ENCODE data around the gene TBC1D22A. TPM values are rescaled to one million over a fixed set of nuclear protein-coding genes. Genes with fewer than 3 reads are reported as not detected.
A peak's percentile ranks its signal among the peaks of the same experiment; 100 is the strongest.
"Not testable (repeated sequence)": the region's sequence is repeated elsewhere in the genome, so short reads cannot be mapped to it uniquely, and the experiment has no call there.

The TBC1D22A gene
- total RNA-seq, 1 donor from 2014 or later, result 6.8 TPM

DNA sequence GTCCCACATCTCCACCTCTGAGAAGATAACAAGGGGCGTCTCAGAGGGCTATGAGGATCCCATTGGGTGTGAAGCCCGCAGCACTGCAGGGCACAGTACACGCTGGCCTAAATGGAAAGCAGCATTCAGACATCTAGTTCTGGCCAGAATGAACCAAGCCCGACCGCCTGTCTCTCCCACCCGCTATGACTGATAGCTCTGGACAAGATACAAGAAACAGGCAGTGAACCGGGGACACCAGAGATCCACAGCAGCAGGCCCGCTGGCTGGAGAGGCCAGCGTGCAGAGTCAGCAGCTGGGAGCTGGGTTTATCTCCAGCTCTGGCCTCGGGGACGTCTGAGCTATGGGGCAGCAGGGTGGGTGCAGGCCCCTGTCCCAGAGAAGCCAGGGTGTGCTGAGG is 34.0 kb upstream of the TBC1D22A start:
- Histone ChIP-seq H3K4me3 (ENCODE audit: low read length in 3 of 3) (no peak overlapping the region), H3K36me3 (ENCODE audit: control insufficient read depth in 3 of 3, insufficient read depth in 3 of 3, low read length in 3 of 3) (peaks cover 0 to 4% (median 4%) of the 10 kb centered on the region in 3 donors), H3K4me1 (ENCODE audit: control insufficient read depth in 3 of 3, insufficient read depth in 3 of 3, low read length in 3 of 3) (peaks cover 18 to 43% (median 41%) of the 10 kb centered on the region in 3 donors), H3K9me3 (ENCODE audit: control insufficient read depth in 3 of 3, low read length in 3 of 3) (no peaks in the 10 kb centered on the region), H3K9ac (ENCODE audit: low read depth in 1 of 3, low read length in 3 of 3) (peak overlapping the region in 1 of 3 donors; percentile 25), H3K27ac (ENCODE audit: low read depth, low read length) (no peak overlapping the region), H3K27me3 (ENCODE audit: control insufficient read depth in 3 of 3, insufficient read depth in 3 of 3, low read length in 3 of 3) (no peaks in the 10 kb centered on the region)

DNA sequence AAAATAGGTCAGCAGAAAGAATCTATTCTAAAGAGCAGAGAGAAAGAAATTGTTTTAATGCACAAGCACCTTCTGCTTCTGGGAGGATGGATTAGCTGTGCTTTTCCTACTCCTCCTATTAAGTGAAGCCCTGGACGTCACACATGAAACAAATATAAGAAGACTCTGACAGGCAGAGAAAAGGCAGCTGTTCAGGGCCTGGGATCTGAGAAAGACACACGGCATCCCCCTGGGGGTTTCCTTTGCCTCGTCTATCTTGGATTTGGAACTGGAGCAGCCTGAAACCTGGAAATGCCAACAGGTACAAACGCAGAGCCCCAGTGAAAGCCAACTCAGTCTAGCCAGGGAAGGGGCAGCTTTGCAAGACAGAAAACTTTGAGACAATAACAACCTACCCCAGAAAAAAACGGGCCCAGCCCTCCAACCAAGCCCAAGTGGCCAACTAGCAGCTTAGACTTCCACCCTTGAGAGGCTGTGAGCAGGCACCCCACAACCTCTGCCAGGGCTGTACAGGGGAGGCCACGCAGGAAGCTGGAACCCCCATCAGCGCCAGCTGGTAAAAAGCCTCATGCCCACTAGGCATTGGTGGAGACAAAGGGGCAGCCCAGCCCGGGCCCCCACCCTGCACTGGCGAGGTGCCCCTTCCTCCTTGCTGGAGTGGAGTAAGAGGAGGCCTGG is 31.7 kb upstream of the TBC1D22A start:
- peak overlapping the region; percentile 69 for H3K27ac ChIP-seq (ENCODE audit: low read depth, low read length)
- no peaks in the 10 kb centered on the region for H3K27me3 ChIP-seq (ENCODE audit: control insufficient read depth in 3 of 3, insufficient read depth in 3 of 3, low read length in 3 of 3)
- peak overlapping the region in 1 of 3 donors; percentile 71 for H3K9ac ChIP-seq (ENCODE audit: low read depth in 1 of 3, low read length in 3 of 3)
- H3K9me3 ChIP-seq (ENCODE audit: control insufficient read depth in 3 of 3, low read length in 3 of 3), result no peaks in the 10 kb centered on the region
- no peak overlapping the region for H3K4me3 ChIP-seq (ENCODE audit: low read length in 3 of 3)
- H3K36me3 ChIP-seq (ENCODE audit: control insufficient read depth in 3 of 3, insufficient read depth in 3 of 3, low read length in 3 of 3), result peaks cover 0 to 6% (median 2%) of the 10 kb centered on the region in 3 donors
- peaks cover 33 to 60% (median 53%) of the 10 kb centered on the region in 3 donors for H3K4me1 ChIP-seq (ENCODE audit: control insufficient read depth in 3 of 3, insufficient read depth in 3 of 3, low read length in 3 of 3)

- peaks cover 0 to 6% (median 2%) of the 10 kb centered on the region in 3 donors for H3K36me3 ChIP-seq (ENCODE audit: control insufficient read depth in 3 of 3, insufficient read depth in 3 of 3, low read length in 3 of 3)
- H3K27ac ChIP-seq (ENCODE audit: low read depth, low read length), result peak overlapping the region; percentile 69
- no peaks in the 10 kb centered on the region for H3K9me3 ChIP-seq (ENCODE audit: control insufficient read depth in 3 of 3, low read length in 3 of 3)
- peak overlapping the region in 1 of 3 donors; percentile 35 for H3K4me3 ChIP-seq (ENCODE audit: low read length in 3 of 3)
- H3K4me1 ChIP-seq (ENCODE audit: control insufficient read depth in 3 of 3, insufficient read depth in 3 of 3, low read length in 3 of 3), result peaks cover 40 to 60% (median 56%) of the 10 kb centered on the region in 3 donors
- H3K27me3 ChIP-seq (ENCODE audit: control insufficient read depth in 3 of 3, insufficient read depth in 3 of 3, low read length in 3 of 3), result no peaks in the 10 kb centered on the region
- peak overlapping the region in 1 of 3 donors; percentile 71 for H3K9ac ChIP-seq (ENCODE audit: low read depth in 1 of 3, low read length in 3 of 3)
These were observed 31.0 kb upstream of the TBC1D22A start for GRCh38 chr22:46731246-46732040.

- H3K27ac ChIP-seq (ENCODE audit: low read depth, low read length), result peak overlapping the region; percentile 39
- peaks cover 46 to 66% (median 62%) of the 10 kb centered on the region in 3 donors for H3K4me1 ChIP-seq (ENCODE audit: control insufficient read depth in 3 of 3, insufficient read depth in 3 of 3, low read length in 3 of 3)
These were observed 30.4 kb upstream of the TBC1D22A start for GRCh38 chr22:46732041-46732379.

DNA sequence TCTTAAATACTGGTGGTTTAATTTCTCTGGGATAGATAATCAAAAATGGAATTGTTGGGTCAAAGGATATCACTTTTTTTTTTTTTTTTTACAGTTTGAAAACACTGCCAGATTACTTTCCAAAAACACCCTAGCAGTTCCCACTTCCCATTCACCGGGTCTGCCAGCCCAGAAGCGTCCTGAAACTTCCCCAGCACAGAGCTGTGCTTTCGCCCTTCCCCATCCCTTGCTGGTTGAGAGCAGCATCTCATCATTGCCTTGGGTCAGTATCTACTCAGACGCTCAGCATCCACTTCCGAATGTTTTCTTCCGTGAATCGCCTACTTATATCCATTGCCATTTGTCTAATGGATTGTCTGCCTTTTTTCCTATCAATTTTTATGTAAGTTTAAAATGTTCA is 29.9 kb upstream of the TBC1D22A start:
- Histone ChIP-seq H3K9me3 (ENCODE audit: control insufficient read depth in 3 of 3, low read length in 3 of 3) (no peaks in the 10 kb centered on the region), H3K36me3 (ENCODE audit: control insufficient read depth in 3 of 3, insufficient read depth in 3 of 3, low read length in 3 of 3) (peaks cover 0 to 6% (median 2%) of the 10 kb centered on the region in 3 donors), H3K27me3 (ENCODE audit: control insufficient read depth in 3 of 3, insufficient read depth in 3 of 3, low read length in 3 of 3) (no peaks in the 10 kb centered on the region), H3K9ac (ENCODE audit: low read depth in 1 of 3, low read length in 3 of 3) (no peak overlapping the region), H3K4me3 (ENCODE audit: low read length in 3 of 3) (no peak overlapping the region), H3K4me1 (ENCODE audit: control insufficient read depth in 3 of 3, insufficient read depth in 3 of 3, low read length in 3 of 3) (peaks cover 51 to 69% (median 66%) of the 10 kb centered on the region in 3 donors), H3K27ac (ENCODE audit: low read depth, low read length) (no peak overlapping the region)

More at GRCh38 chr22:46732041-46732379, 30.4 kb upstream of the TBC1D22A start:
- Histone ChIP-seq H3K9me3 (ENCODE audit: control insufficient read depth in 3 of 3, low read length in 3 of 3) (no peaks in the 10 kb centered on the region), H3K4me3 (ENCODE audit: low read length in 3 of 3) (no peak overlapping the region), H3K9ac (ENCODE audit: low read depth in 1 of 3, low read length in 3 of 3) (peak overlapping the region in 1 of 3 donors; percentile 71), H3K27me3 (ENCODE audit: control insufficient read depth in 3 of 3, insufficient read depth in 3 of 3, low read length in 3 of 3) (no peaks in the 10 kb centered on the region), H3K36me3 (ENCODE audit: control insufficient read depth in 3 of 3, insufficient read depth in 3 of 3, low read length in 3 of 3) (peaks cover 0 to 6% (median 2%) of the 10 kb centered on the region in 3 donors)

DNA sequence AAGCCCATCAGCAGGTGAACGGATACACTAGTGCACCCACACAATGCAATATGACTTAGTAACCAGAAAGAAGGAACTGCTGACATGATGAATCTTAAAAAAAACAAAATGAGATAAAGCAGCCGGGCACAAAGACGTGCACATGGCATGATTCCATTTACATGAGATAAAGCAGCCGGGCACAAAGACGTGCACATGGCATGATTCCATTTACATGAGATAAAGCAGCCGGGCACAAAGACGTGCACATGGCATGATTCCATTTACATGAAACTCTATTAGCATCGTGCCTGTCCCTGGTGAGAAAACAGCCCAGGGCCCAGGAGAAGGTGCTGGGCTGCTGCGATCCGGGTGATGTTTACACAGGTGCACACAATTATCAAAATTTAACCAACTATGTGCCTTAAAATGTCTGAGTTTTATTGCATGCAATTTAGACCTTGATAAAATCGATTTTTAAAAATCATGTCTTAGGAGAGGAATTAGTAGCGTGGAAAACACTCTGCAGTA is 28.2 kb upstream of the TBC1D22A start:
- H3K4me1 ChIP-seq (ENCODE audit: control insufficient read depth in 3 of 3, insufficient read depth in 3 of 3, low read length in 3 of 3), result peaks cover 52 to 64% (median 64%) of the 10 kb centered on the region in 3 donors
- not testable (repeated sequence) for H3K27me3 ChIP-seq (ENCODE audit: control insufficient read depth in 3 of 3, insufficient read depth in 3 of 3, low read length in 3 of 3); H3K9me3 ChIP-seq (ENCODE audit: control insufficient read depth in 3 of 3, low read length in 3 of 3); H3K4me3 ChIP-seq (ENCODE audit: low read length in 3 of 3); H3K36me3 ChIP-seq (ENCODE audit: control insufficient read depth in 3 of 3, insufficient read depth in 3 of 3, low read length in 3 of 3); H3K27ac ChIP-seq (ENCODE audit: low read depth, low read length); H3K9ac ChIP-seq (ENCODE audit: low read depth in 1 of 3, low read length in 3 of 3)

GRCh38 chr22:46734830-46735453 is 27.5 kb upstream of the TBC1D22A start:
- no peaks in the 10 kb centered on the region for H3K27me3 ChIP-seq (ENCODE audit: control insufficient read depth in 3 of 3, insufficient read depth in 3 of 3, low read length in 3 of 3)

GRCh38 chr22:46735747-46736608 is 26.5 kb upstream of the TBC1D22A start:
- Histone ChIP-seq H3K9ac (ENCODE audit: low read depth in 1 of 3, low read length in 3 of 3) (peak overlapping the region; percentile 54 to 87 (median 64)), H3K27me3 (ENCODE audit: control insufficient read depth in 3 of 3, insufficient read depth in 3 of 3, low read length in 3 of 3) (no peaks in the 10 kb centered on the region), H3K4me1 (ENCODE audit: control insufficient read depth in 3 of 3, insufficient read depth in 3 of 3, low read length in 3 of 3) (peaks cover 68 to 72% (median 71%) of the 10 kb centered on the region in 3 donors), H3K36me3 (ENCODE audit: control insufficient read depth in 3 of 3, insufficient read depth in 3 of 3, low read length in 3 of 3) (peaks cover 0 to 6% (median 2%) of the 10 kb centered on the region in 3 donors), H3K27ac (ENCODE audit: low read depth, low read length) (peak overlapping the region; percentile 37), H3K4me3 (ENCODE audit: low read length in 3 of 3) (peak overlapping the region in 2 of 3 donors; percentile 52 to 65), H3K9me3 (ENCODE audit: control insufficient read depth in 3 of 3, low read length in 3 of 3) (no peaks in the 10 kb centered on the region)

More at GRCh38 chr22:46734830-46735453, 27.5 kb upstream of the TBC1D22A start:
- H3K27ac ChIP-seq (ENCODE audit: low read depth, low read length), result peak overlapping the region; percentile 29
- no peaks in the 10 kb centered on the region for H3K9me3 ChIP-seq (ENCODE audit: control insufficient read depth in 3 of 3, low read length in 3 of 3)
- H3K4me3 ChIP-seq (ENCODE audit: low read length in 3 of 3), result peak overlapping the region; percentile 21 to 45 (median 31)
- peaks cover 0 to 6% (median 2%) of the 10 kb centered on the region in 3 donors for H3K36me3 ChIP-seq (ENCODE audit: control insufficient read depth in 3 of 3, insufficient read depth in 3 of 3, low read length in 3 of 3)
- H3K9ac ChIP-seq (ENCODE audit: low read depth in 1 of 3, low read length in 3 of 3), result peak overlapping the region in 1 of 3 donors; percentile 87
- H3K4me1 ChIP-seq (ENCODE audit: control insufficient read depth in 3 of 3, insufficient read depth in 3 of 3, low read length in 3 of 3), result peaks cover 58 to 71% (median 70%) of the 10 kb centered on the region in 3 donors

DNA sequence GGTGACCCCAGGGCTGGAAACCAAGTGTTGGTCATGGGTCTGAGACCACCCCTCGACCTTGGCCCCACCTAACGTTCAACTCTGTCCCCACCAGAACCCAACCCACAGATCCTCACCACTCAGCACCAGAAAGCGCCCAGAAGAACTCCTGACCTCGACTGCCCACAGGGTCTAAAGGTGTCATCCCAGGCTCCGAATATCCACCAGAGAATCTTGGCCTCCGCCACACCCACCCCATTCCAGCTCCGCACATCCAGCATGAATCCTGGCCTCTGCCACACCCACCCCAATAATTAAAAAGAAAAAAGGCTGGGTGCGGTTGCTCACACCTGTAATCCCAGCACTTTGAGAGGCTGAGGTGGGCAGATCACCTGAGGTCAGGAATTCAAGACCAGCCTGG is 25.7 kb upstream of the TBC1D22A start:
- H3K9me3 ChIP-seq (ENCODE audit: control insufficient read depth in 3 of 3, low read length in 3 of 3), result no peaks in the 10 kb centered on the region
- H3K4me3 ChIP-seq (ENCODE audit: low read length in 3 of 3), result peak overlapping the region; percentile 65 to 77 (median 69)
- peaks cover 67 to 71% (median 70%) of the 10 kb centered on the region in 3 donors for H3K4me1 ChIP-seq (ENCODE audit: control insufficient read depth in 3 of 3, insufficient read depth in 3 of 3, low read length in 3 of 3)
- H3K27me3 ChIP-seq (ENCODE audit: control insufficient read depth in 3 of 3, insufficient read depth in 3 of 3, low read length in 3 of 3), result no peaks in the 10 kb centered on the region
- H3K36me3 ChIP-seq (ENCODE audit: control insufficient read depth in 3 of 3, insufficient read depth in 3 of 3, low read length in 3 of 3), result peaks cover 0 to 6% (median 2%) of the 10 kb centered on the region in 3 donors
- peak overlapping the region; percentile 37 for H3K27ac ChIP-seq (ENCODE audit: low read depth, low read length)
- peak overlapping the region in 2 of 3 donors; percentile 64 to 87 for H3K9ac ChIP-seq (ENCODE audit: low read depth in 1 of 3, low read length in 3 of 3)
